Dermis microvascular lymphatic vessel endothelial cell (primary cell): Measurements from ENCODE around the gene SNRPA1. TPM values are rescaled to one million over a fixed set of nuclear protein-coding genes. Genes with fewer than 3 reads are reported as not detected.
A peak's percentile ranks its signal among the peaks of the same experiment; 100 is the strongest.

Experiments
- DNase-seq, 2 donors: peaks; one replicate each; pipeline versions ENCODE4 v3.0.0 to v3.0.0-alpha.2; 2010; ENCODE audit warnings: low read depth in 2 of 2
- total RNA-seq: library from RNA; depleted of rRNA; stranded (reverse); fragments of >200 nt; gene quantifications from 2 replicates; pipeline ENCODE4 v1.2.1, GENCODE V29; 2014

The SNRPA1 gene
- total RNA-seq, 1 donor from 2014 or later: 11.0 TPM

DNA sequence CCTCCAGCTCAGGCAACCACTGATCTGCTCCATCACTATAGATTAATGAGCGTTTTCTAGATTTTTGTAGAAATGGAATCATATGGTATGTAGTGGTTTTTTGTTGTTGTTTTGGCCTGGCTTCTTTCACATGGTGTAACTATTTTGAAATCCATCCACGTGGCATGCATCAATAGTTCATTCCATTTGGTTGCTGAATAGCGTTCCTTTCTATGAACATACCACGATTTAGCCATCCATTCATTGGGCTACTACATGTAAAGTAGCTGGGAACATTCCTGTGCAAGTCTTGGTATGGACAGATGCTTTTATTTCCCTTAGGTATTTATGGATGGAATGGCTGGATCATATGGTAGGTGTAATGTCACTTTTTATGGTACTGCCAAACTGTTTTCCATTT lies 32.5 kb downstream of the SNRPA1 start:
- DNase-seq: no peak

DNA sequence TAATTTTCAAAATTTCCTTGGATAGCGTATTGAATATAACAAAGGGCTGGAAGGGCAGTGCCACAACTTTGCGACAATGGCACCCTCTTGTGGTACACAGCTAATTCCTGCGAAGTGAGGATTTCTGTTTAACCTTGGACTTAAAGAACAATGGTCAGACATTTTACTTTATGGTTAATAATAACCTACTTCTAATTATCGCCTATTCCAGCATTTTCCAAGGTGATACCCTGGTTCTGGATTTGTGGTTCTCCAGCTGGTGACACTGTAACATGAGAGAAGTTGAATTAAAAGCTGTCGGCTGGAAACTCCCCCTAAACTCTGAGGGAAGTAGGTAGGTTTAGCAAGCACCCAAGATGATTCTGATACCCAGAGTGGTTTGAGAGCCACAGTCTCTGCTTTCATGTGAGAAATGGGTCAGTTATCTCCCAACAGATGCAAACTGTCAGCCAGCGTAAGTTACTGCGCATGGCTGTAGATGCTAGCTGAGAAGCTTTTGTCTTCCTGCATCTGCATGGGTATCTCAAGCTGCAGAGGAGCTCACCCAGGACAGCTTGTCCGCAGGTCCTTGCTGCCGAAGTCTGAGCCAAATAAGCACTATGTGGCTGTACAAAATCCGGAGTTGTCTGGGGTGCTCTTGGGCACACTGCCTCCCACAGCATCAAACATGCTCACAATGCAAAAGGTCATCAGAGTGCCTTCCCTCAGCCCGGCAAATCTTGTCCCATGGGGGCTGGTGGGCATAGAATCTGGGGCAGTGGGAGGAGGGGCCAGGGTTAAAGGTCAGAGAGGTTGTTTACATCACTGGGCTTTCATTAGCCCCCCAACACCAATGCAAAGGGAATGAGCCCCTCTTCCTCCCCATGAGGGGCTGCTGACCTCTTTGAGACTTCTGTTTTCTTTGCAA lies 36.6 kb downstream of the SNRPA1 start:
- DNase-seq: peak; percentile 66 to 82

DNA sequence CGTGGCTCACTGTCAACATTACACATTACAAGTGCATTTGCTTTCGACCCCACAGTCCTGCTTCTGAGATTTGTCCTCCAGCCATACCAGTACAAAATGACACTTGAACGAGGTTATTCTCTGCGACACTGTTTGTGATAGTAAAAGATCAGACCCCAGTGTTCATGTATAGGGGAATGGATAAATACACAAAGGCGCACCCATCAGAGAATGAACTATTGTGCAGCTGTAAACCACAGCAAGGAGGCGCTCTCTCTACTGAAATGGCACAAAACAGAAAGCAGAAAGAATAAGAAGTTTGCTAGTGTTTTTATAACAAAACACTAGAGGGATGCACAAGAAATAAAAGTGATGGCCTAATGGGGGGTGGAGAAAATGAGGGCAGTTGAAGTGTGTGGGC lies 38.3 kb downstream of the SNRPA1 start:
- no peak for DNase-seq

DNA sequence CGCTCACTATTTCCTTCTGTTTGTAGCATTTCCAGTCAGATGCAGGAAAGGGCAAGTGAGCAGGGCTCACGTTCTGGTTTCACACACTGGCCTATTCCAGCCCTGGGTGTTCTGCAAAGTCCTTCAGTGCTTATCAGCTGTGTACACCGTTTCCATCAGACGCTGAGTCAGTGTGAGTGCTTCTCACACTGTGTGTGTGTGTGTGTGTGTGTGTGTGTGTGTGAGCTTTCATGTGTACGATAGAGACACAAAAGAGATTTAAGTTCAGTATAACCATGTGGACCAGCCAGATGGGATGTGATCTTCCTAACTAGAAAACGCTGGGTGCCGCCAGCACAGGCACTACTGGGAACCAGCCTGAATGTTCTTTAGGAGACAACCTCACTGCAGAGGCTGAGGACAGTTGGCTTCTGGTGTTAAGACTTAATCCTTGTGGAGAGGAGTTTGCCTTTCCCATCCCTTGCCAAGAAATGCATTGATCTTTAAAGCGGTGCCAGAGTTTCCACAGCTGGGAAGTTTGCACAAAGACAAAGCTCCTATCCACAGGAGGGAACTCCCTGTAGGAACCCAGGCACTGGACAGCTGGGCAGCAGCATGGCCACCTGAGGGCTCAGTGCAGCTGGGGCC lies 39.3 kb downstream of the SNRPA1 start:
- DNase-seq: peak in 1 of 2 donors; percentile 92

DNA sequence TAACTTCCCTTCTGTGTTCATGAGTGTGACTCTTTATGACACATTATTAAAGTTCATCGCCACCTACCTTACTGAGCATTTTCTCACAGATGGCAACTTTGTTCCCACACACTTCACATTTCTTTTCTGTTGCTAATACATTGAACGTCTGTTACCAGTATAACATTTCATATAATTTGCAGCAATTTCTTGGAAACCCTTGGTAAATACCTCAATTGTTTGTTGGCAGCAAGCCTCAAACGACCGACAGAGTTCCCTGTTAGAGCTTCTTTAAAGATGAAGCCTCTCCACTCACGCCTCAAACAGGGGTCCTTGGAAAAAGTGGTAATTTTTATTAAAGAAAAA lies 40.0 kb downstream of the SNRPA1 start:
- DNase-seq: no peak

DNA sequence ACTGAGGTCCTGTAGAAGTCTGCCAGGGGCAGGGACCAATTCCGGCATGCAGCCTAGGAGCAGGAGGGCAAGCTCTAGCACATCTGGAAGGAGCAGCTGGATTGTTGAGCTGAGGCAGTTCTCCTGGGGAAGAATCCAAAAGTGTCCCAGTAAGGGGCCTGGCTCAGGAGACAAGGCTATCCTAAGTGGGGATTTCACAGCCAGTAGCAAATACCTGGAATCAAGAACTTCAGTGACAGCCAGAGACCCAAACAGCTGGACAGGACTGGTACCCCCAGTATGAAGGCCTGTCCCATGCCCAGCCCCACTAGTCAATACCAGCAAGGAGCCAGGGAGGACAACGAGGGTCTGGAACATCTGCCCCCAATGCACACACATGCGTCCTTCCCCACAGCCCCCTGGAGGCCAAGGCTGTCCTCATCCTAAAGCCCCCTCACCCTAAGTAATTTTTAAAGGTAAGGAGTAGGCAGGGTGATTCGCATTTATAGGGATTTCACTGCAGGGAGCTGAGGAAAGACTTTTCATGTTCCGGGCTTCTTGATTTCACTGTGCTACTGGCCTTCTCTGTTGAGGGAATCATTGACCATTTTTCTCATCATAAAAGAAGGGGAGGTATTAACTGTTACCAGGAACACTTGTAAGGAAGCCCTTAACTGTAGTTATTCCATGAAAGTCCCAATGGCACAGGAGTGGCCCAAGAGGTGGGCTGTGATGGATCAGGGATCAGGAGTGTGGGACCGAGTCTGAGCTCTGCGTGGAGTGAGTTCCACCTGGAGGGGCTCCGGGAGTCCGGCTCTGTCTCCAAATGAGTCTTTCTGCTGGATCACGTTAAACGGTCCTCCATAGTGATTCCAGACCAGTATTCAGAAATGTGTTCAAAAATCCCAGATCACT lies 40.6 kb downstream of the SNRPA1 start:
- no peak for DNase-seq

DNA sequence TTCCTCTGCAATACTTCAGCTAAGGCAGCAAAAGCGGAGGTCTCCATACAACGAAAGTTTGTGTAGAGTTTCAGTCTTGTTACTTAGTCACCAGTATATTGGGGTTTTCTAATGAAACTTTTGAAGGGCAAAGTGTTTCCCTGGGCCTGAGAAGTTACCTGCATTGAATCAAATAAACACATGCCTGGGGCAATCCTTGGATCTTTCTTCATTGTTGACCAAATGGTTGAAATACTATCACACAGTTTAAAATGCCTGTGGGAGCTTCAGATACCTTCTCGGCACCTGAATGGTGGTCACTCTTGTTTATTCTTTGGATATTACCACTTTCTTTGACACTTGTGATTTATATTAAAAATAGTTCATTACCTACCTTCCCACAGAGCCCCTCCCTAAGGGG lies 42.2 kb downstream of the SNRPA1 start:
- DNase-seq: no peak

DNA sequence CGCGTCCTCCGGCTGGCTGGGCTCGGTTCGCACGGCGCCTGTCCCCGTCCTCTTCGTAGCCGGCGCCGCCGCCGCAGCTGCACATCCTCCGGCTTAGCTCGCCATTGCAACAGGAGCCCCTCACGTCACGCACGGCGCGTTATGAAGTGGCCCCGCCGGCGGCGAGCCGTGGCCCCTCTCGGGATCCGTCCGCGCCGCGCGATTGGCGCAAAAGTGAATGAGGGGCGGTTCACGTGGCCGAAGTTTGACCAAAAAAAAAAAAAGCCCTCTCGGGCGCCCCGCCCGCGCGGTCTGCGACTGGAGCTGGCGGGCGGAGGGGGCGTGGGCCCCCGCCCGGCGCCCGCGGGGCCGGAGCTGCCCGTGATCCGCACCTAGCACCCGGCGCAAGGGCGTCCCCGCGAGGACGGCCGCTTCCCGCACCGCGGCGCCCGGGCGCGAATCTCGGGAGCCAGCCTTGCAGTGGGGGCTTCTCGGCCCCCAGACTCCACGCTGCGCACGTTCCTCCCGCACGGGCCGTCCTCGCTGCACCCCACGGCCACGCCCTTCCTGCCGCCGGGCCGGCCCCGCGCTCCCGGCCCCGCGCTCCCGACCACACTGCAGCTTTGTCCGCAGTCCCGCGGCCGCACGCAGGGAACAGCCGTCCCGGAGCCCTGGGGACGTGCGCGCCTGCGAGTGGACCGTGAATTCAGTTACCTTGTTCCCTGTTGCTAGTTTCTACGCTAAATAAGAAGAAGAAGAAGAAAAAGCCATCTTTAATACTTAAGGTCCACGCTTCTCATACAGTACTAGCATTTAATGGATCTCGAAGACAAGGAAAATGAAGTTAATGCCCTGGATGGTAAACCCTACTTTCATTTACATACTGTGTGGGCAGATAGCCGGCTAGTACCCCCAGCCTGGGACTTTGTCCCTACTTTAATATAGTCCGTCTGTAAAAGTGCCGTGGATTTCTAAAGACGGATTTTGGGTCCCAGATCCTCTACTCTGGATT lies 42.9 kb downstream of the SNRPA1 start, which contains the start of gene CHSY1:
CHSY1 (minus strand) TSS at position 219 of the 991 bp plus-strand sequence. CDS start 592 bp downstream, outside the sequence.
- peak; percentile 87 to 95 for DNase-seq

DNA sequence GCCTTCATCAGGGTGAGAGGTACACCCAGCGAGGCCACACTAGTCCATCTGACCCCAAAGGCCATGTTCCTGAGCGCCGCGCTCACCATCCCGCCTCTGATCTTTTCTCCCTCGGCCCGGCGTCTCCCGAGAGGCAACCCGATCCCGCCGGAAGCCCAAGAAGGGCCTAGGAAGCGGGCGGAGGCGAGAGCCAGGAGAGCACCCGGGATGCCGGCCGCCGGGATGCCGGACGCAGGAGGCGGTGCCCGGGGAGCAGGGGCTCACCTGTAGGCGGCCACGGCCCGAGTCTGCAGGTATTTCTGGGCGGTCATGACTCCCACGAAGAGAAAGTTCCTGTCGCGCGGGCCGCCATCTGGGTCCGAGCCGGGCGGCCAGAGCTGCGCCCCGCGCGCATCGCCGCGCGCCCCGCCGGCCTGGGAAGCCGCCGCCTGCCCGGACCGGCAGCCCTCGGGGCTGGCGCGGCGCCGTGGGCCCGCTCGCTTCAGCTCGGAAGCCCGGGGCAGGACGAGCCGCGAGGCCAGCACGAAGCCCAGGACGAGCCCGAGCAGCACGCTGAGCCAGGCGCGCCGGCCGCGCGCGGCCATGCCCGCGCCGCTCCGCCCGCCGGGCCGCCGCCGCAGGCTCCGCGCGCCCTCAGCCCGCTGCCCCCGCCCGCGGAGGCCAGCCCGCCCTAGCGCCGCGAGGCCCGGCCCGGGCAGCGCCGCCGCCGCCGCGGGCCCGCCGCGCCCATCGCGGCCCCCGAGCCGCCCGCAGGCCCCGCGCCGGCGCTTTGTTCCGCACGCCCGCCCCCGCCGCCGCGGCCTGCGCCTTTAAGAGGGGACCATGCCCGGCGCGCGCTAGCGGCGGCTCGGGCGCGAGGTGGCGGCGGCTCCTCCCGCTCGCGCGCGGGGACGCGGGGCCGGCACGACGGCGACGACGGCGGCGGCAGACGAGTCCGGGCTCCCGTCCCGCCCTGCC lies 43.9 kb downstream of the SNRPA1 start:
- DNase-seq: peak in 1 of 2 donors; percentile 24

DNA sequence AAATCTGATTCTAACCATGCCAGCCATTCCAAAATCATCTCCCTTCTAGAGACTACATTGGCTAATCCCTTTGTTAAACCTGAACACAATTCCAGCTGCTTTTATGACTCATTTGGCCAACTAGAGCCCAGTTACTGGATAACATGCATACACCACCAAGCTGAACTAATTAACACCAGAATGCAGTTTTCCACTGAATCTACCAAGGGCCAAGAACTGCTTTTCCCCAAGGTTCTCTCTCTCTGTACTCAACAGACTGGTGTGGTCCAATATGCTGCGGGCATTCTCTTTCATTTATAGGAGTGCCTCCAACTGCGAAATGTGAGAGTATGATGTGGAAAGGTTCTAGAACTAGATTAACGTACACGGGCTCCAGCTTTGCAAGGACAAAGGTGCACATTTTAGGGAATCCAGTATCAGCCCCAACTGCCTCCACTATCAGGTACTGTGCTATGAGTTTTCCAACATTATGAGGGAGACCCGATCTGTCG lies 44.7 kb downstream of the SNRPA1 start:
- DNase-seq: peak; percentile 51 to 72

DNA sequence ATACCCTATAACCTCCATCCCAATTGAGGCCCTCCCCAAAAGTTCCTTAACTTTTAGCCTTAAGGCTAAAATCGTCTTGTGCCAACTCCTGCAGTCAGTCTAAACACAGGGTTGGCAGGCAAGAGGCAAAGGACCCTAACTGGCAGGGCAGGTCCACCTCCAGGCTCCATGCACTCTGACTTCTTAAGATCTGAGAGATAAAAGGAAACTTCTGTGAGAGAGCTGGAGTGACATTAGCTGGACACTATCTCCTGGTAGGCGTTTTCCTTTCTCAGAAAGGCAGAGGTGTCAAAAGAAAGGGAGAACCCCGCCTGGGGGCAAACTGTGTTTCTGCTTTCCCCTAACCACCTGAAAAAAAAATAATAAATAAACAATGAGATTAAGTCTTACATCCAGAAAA lies 46.8 kb downstream of the SNRPA1 start:
- no peak for DNase-seq

DNA sequence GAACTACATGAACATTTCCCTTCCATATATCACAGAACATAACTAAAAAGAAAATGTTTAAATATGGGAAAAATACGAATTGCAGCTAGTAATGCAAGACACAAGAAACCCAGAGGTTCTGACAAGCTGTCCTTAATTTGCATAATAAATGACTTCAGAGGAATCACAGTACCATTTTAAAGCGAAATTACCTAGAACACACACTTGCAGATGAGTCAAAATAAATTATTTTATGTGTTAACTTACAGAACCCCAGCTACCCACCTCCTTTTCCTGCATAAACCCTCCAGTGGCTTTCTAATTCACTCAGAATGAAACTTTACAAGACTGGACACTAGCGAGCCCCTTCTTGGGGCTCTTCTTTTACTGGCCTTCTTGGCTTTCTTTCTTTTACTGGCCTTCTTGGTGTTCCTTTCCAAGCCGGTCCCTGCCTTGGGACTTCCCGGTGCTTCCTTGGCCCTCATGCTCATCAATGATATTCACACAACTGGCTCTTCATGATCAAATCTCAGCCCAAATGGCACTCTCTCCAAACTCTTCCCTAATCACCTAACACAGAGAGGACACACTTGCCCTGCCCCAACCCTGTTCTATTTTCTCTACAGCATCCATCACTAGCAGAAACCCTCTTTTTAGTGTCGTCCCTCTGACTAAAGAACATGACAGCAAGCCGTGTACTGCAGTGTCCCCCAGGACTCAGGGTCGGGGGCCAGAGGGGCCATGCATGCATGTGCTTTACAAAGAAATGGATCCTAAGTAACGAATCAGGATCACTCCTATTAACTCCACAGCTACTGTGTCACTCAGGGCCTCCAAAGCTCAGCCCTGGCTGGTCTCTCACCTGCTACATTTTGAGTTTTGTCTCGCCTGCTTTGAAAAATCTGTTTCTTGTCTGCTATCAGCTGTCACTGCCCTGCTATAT lies 48.0 kb downstream of the SNRPA1 start:
- DNase-seq: no peak

DNA sequence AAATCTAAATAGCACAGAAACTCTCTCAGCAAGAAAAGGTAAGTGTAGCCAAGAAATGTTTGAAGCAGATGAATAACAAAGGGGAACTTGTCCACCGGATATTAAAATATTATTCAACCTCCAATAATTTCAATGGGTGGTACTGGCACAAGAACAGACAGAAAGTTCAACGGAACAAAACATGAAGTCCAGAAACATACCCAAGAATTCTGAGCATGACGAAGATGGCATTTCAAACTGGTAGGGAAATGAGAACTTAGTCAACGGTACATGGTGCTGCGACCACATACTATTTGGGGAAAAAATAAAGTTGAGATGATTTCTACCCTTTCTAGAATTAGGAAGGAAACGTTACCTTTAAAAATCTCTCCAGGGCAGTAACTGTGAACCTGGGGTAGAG lies 48.7 kb downstream of the SNRPA1 start:
- peak in 1 of 2 donors; percentile 35 for DNase-seq

DNA sequence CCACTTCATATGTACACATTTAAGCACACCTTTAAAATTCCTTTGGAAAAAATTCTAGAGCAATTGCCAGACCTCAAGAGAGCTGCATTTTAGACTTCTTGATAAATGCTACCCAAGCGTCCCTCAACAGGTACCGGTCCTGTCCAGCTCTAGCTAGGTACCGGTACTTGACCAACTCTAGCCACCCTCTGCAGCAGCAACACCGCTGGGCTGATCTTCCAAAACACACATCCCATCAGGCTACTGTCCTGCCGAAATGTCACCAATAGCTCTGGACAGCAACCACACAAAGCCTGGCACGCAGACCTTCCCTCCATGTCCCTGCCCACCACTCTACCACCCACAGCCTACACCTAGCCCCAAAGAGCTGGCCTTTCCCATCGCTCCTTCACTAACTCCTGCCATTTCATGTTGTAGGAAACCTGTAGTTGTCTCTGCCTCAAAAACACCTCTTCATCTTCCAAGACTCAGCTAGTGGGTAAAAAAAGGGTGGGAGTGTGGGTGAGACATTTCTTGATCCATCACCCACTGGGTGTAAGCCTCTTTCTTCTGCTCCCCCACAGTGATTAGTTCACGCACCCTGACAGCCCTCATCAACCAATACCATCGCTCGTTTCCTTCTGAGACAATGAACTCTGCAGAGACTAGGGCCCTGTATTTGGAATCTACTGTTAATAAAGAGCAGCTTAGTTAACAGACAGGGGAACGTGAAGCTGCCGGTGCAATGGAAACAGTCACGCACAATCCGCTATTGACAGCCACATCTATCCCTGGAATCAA lies 50.0 kb downstream of the SNRPA1 start:
- no peak for DNase-seq

DNA sequence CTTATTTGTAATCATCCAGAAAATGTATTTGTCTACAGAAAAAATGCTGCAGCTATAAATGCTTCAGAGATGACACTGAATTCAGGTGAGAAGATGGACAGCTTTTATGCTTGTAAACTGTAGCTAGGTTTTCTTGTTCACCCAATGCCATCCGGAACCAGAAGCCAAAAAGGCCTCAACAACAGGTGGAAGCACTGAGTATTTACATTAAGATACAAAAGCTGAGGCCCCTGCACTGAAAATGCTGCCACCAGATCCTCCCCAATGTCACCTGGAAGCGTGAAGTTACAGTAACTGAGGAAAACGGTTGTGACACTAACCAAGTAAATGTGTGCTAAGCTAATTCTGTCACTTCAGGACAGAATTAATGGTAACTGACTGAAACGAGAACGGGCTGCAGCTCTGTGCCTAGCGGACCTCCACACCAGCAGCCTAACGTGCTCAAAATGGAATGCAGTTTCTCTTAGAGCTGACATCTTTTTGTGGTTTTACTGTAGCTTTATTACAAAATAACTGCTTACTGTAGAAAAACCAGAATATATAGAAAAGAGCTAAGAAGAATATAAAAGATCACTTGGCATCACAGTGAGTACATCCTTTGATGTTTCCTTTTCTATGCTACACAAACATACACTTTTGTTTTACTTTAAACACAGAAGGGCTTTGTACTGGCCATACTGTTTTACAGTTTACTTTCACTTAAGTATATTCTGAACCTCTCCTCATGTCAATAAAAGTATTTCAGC lies 50.8 kb downstream of the SNRPA1 start:
- no peak for DNase-seq

DNA sequence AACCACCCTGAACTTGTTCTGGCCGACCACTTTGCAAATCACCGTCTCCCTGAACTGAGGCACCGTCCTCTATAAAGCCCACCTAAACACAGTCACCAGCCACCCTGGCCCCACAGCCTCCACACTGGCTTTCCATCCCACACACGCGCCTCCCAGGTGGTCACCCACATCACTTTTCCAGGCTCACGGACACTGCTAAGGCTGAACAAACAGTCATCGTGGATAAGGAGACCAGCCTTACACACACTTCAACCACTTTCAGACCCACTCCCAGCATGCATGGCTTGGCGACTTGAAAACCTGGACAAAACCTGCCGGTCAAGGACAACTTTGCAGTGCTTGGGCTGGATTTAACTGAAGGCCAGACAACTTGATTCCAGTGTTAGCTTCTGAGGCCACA lies 51.6 kb downstream of the SNRPA1 start:
- no peak for DNase-seq

DNA sequence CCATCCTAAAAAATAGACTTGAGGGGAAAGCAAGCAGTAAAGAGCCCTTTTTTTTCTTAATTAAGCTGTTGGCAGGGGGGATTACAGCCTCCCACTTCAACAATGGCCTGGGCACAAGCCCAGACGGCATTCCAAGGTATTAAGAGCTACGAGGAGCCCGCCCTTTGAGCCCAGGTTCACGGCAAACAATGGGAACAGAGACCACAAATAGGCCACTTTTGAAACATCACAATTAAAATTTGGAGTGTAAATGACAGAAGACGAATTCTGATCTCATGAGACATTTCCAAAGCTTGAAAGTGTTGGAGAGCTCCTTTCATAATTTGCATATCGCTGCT lies 52.1 kb downstream of the SNRPA1 start:
- peak in 1 of 2 donors; percentile 23 for DNase-seq
